ENCODE data around the gene RCSD1.

RCSD1 gene

DNA sequence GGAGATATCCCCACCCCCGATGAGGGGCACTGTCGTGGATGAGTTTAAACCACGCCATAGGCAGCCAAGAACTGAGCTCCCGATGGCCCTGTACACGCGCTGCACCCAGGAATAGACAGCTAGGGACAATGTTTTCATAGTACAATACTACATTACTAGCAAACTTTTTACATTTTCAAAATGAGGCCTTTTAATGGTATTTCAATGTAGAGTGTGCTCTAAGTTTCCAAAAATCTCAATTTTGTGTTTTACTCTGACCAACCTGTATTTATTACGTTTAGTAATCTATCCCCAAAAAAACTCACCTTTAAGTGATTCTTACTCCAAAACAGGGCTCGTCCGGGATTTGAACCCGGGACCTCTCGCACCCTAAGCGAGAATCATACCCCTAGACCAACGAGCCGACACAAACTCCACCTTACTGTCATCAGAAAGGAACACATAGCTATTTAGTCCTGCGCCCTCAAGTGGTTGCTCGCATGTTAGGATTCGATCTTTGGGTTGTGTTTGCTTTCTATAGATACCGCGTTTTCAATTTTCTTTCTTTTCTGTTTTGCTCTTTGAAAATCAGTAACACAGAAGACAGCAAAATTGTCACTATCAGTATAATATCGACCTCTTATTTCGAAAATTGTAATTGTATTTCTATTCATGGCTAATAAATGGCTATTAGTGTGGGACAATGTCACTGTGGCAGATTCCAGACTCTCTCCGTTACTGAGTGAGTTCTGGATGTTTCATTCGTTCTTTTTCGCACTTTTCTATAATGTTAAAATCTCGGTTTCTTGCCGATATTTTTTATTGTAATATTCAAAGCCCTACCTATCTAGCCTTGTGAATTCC is 85.3 kb downstream of the RCSD1 start:
- peak overlapping the region; percentile 81 for H3K4me3 ChIP-seq (ENCODE audit: low read depth, low read length, poor library complexity, severe bottlenecking)
- H3K4me2 ChIP-seq (ENCODE audit: low read length) = peak overlapping the region; percentile 78
- no peaks in the 10 kb centered on the region for H3K36me3 ChIP-seq (ENCODE audit: insufficient read depth, low read length)

DNA sequence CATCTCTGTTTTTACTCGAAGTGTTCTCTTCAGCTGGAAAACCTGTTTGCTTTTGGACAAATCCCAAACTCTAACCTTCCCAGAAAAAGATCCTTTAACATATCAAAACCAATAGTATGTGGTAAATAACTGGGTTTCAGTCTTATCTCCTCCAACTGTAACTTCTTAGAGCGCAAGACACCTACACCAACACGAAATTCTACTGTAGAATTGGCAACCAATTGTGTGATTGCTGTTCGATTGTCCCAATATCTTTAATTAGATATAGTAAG is 85.9 kb downstream of the RCSD1 start:
- Histone ChIP-seq H2AFZ (ENCODE audit: low read length) (peak overlapping the region; percentile 21), H3K9me2 (ENCODE audit: low read depth, low read length) (no peaks in the 10 kb centered on the region), H3K36me3 (ENCODE audit: insufficient read depth, low read length) (no peaks in the 10 kb centered on the region), H3K79me2 (ENCODE audit: insufficient read depth, low read length) (no peaks in the 10 kb centered on the region), H3K4me1 (ENCODE audit: insufficient read depth, low read length, severe bottlenecking) (peaks cover 49% of the 10 kb centered on the region), H3K9ac (ENCODE audit: low read length) (peak overlapping the region; percentile 67), H3K27ac (ENCODE audit: low read depth, low read length, poor library complexity, severe bottlenecking) (peak overlapping the region; percentile 87), H3K27me3 (ENCODE audit: insufficient read depth, low read length) (no peaks in the 10 kb centered on the region), H3K4me2 (ENCODE audit: low read length) (peak overlapping the region; percentile 78), H3F3A (ENCODE audit: insufficient read depth, low read length) (0 out of 2 replicates have a peak, but pooled peaks cover 7% of the 10 kb centered on the region), H4K20me1 (ENCODE audit: insufficient read depth, low read length) (no peaks in the 10 kb centered on the region), H3K4me3 (ENCODE audit: low read depth, low read length, poor library complexity, severe bottlenecking) (peak overlapping the region; percentile 81), H3K9me3 (ENCODE audit: low read length) (no peaks in the 10 kb centered on the region)
- no peak for TF ChIP-seq EZH2 (IDR thresholded peaks at IDR 0.05; ENCODE audit: borderline replicate concordance, low read length)
- TF ChIP-seq, protein P1, sequence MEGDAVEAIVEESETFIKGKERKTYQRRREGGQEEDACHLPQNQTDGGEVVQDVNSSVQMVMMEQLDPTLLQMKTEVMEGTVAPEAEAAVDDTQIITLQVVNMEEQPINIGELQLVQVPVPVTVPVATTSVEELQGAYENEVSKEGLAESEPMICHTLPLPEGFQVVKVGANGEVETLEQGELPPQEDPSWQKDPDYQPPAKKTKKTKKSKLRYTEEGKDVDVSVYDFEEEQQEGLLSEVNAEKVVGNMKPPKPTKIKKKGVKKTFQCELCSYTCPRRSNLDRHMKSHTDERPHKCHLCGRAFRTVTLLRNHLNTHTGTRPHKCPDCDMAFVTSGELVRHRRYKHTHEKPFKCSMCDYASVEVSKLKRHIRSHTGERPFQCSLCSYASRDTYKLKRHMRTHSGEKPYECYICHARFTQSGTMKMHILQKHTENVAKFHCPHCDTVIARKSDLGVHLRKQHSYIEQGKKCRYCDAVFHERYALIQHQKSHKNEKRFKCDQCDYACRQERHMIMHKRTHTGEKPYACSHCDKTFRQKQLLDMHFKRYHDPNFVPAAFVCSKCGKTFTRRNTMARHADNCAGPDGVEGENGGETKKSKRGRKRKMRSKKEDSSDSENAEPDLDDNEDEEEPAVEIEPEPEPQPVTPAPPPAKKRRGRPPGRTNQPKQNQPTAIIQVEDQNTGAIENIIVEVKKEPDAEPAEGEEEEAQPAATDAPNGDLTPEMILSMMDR (IDR thresholded peaks at IDR 0.05; ENCODE audit: low read length) = no peak

More for the DNA sequence above, 85.3 kb downstream of the RCSD1 start:
- Histone ChIP-seq H3K9me2 (ENCODE audit: low read depth, low read length) (no peaks in the 10 kb centered on the region), H2AFZ (ENCODE audit: low read length) (peak overlapping the region; percentile 43), H3K9ac (ENCODE audit: low read length) (peak overlapping the region; percentile 76), H3K79me2 (ENCODE audit: insufficient read depth, low read length) (no peaks in the 10 kb centered on the region), H3K4me1 (ENCODE audit: insufficient read depth, low read length, severe bottlenecking) (peaks cover 43% of the 10 kb centered on the region), H3K9me3 (ENCODE audit: low read length) (no peaks in the 10 kb centered on the region), H3K27me3 (ENCODE audit: insufficient read depth, low read length) (no peaks in the 10 kb centered on the region), H4K20me1 (ENCODE audit: insufficient read depth, low read length) (no peaks in the 10 kb centered on the region), H3K27ac (ENCODE audit: low read depth, low read length, poor library complexity, severe bottlenecking) (peak overlapping the region; percentile 87), H3F3A (ENCODE audit: insufficient read depth, low read length) (0 out of 2 replicates have a peak, but pooled peaks cover 7% of the 10 kb centered on the region)
- TF ChIP-seq, protein P1 (IDR thresholded peaks at IDR 0.05; ENCODE audit: low read length) = peak; percentile 94
- TF ChIP-seq EZH2 (IDR thresholded peaks at IDR 0.05; ENCODE audit: borderline replicate concordance, low read length) = no peak

DNA sequence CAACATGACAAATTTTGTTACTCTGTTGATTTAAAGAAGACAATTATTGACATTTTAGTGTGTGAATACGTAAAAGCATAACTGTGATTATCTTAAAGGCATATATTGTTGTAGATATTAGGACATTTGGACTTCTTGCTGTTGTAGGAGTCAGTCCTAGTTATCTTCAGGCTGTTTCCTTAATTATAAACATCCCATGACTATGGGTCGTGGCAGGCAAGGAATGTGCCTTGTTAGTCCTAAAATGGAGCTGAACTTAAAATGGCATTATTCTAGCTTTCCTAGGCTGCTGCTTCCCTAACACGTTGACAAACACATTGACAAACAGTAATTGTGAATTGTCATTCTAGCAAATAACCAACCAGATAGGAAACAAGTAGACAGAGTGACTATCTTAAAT is 87.3 kb downstream of the RCSD1 start:
- TF ChIP-seq, protein P1 (IDR thresholded peaks at IDR 0.05; ENCODE audit: low read length) = no peak
- TF ChIP-seq EZH2 (IDR thresholded peaks at IDR 0.05; ENCODE audit: borderline replicate concordance, low read length) = no peak
- H3F3A ChIP-seq (ENCODE audit: insufficient read depth, low read length) = 0 out of 2 replicates have a peak, but pooled peaks cover 7% of the 10 kb centered on the region
- H3K4me3 ChIP-seq (ENCODE audit: low read depth, low read length, poor library complexity, severe bottlenecking) = peak overlapping the region; percentile 41
- H2AFZ ChIP-seq (ENCODE audit: low read length) = peak overlapping the region; percentile 62; the same call in 1 of the 2 replicates
- H3K4me1 ChIP-seq (ENCODE audit: insufficient read depth, low read length, severe bottlenecking) = peaks cover 54% of the 10 kb centered on the region
- H3K27me3 ChIP-seq (ENCODE audit: insufficient read depth, low read length) = no peaks in the 10 kb centered on the region
- H3K27ac ChIP-seq (ENCODE audit: low read depth, low read length, poor library complexity, severe bottlenecking) = peak overlapping the region; percentile 87
- peaks cover 1% of the 10 kb centered on the region for H3K79me2 ChIP-seq (ENCODE audit: insufficient read depth, low read length)
- H3K9ac ChIP-seq (ENCODE audit: low read length) = peak overlapping the region; percentile 41; the same call in 1 of the 2 replicates
- H3K9me3 ChIP-seq (ENCODE audit: low read length) = no peaks in the 10 kb centered on the region
- H3K4me2 ChIP-seq (ENCODE audit: low read length) = peak overlapping the region; percentile 54
- H3K9me2 ChIP-seq (ENCODE audit: low read depth, low read length) = no peaks in the 10 kb centered on the region
- H3K36me3 ChIP-seq (ENCODE audit: insufficient read depth, low read length) = no peaks in the 10 kb centered on the region
- H4K20me1 ChIP-seq (ENCODE audit: insufficient read depth, low read length) = no peaks in the 10 kb centered on the region

Data from OCI-LY1 (cell line).